Effector memory CD8-positive, alpha-beta T cell (primary cell): ENCODE results near the gene NTSR1.
A peak's percentile ranks its signal among the peaks of the same experiment; 100 is the strongest.

Experiments
- ATAC-seq: fragments of 150-1000 bp; cut with Tn5 transposase; replicated peaks from 2 replicates; pipeline ENCODE4 v1.10.0; 2021; ENCODE audit warnings: mild to moderate bottlenecking, moderate library complexity
- DNase-seq, 3 experiments: peaks; one replicate each; pipeline ENCODE4 v3.0.0; 2021
- H3K27ac Mint-ChIP-seq, 2 donors: one replicate each; pipeline ENCODE4 v1.8.0; 2022; ENCODE audit warnings: mild to moderate bottlenecking in 2 of 2, mixed read lengths in 2 of 2, moderate library complexity in 2 of 2
- H3K27me3 Mint-ChIP-seq, 2 donors: one replicate each; pipeline ENCODE4 v1.8.0; 2022; ENCODE audit warnings: mixed read lengths in 2 of 2
- H3K36me3 Mint-ChIP-seq: one replicate; pipeline ENCODE4 v1.8.0; 2022; ENCODE audit warnings: mild to moderate bottlenecking, moderate library complexity, mixed read lengths; ENCODE audit not compliant: insufficient read depth
- H3K4me1 Mint-ChIP-seq, 2 donors: one replicate each; pipeline ENCODE4 v1.8.0; 2022; ENCODE audit warnings: low read depth in 2 of 2, mixed read lengths in 2 of 2
- H3K4me3 Mint-ChIP-seq, 2 donors: one replicate each; pipeline ENCODE4 v1.8.0; 2022; ENCODE audit warnings: mild to moderate bottlenecking in 2 of 2, mixed read lengths in 2 of 2, moderate library complexity in 2 of 2
- H3K9me3 Mint-ChIP-seq, 2 donors: one replicate each; pipeline ENCODE4 v1.8.0; 2022; ENCODE audit warnings: mixed read lengths in 2 of 2

The NTSR1 gene

GRCh38 chr20:62701161-62702012 is 7.2 kb upstream of the NTSR1 start:
- Mint-ChIP-seq H3K27me3 (no peaks in the 10 kb centered on the region), H3K4me3 (no peak overlapping the region), H3K9me3 (no peaks in the 10 kb centered on the region), H3K4me1 (peaks cover 6 to 17% of the 10 kb centered on the region in 2 donors), H3K36me3 (no peaks in the 10 kb centered on the region), H3K27ac (peak overlapping the region in 1 of 2 donors; percentile 36)
- DNase-seq: no peak
- no peak for ATAC-seq

GRCh38 chr20:62702013-62702300 is 6.7 kb upstream of the NTSR1 start:
- Mint-ChIP-seq H3K4me3 (no peak overlapping the region), H3K27ac (no peak overlapping the region), H3K36me3 (no peaks in the 10 kb centered on the region), H3K4me1 (peaks cover 6 to 13% of the 10 kb centered on the region in 2 donors), H3K27me3 (peaks cover 0 to 6% of the 10 kb centered on the region in 2 donors), H3K9me3 (no peaks in the 10 kb centered on the region)
- ATAC-seq (no peak), DNase-seq (no peak)

- Mint-ChIP-seq H3K9me3 (no peaks in the 10 kb centered on the region), H3K36me3 (no peaks in the 10 kb centered on the region), H3K4me1 (peaks cover 3 to 10% of the 10 kb centered on the region in 2 donors), H3K27me3 (peaks cover 9 to 18% of the 10 kb centered on the region in 2 donors), H3K4me3 (peak overlapping the region in 1 of 2 donors; percentile 55), H3K27ac (peak overlapping the region in 1 of 2 donors; percentile 77)
- ATAC-seq: peak; percentile 47
- DNase-seq: no peak
These were observed 5.5 kb upstream of the NTSR1 start for GRCh38 chr20:62702895-62703852.

GRCh38 chr20:62703853-62704228 is 4.8 kb upstream of the NTSR1 start:
- Mint-ChIP-seq H3K36me3 (no peaks in the 10 kb centered on the region), H3K4me3 (peak overlapping the region in 1 of 2 donors; percentile 55), H3K27me3 (peaks cover 10 to 22% of the 10 kb centered on the region in 2 donors), H3K27ac (peak overlapping the region in 1 of 2 donors; percentile 77), H3K9me3 (no peaks in the 10 kb centered on the region), H3K4me1 (peaks cover 3 to 11% of the 10 kb centered on the region in 2 donors)
- DNase-seq (no peak), ATAC-seq (no peak)

GRCh38 chr20:62704341-62704948 is 4.2 kb upstream of the NTSR1 start:
- DNase-seq: no peak
- no peaks in the 10 kb centered on the region for H3K36me3 Mint-ChIP-seq

GRCh38 chr20:62705627-62706026 is 3.0 kb upstream of the NTSR1 start:
- peaks cover 3 to 11% of the 10 kb centered on the region in 2 donors for H3K4me1 Mint-ChIP-seq
- no peak overlapping the region for H3K27ac Mint-ChIP-seq
- no peak for ATAC-seq
- no peak overlapping the region for H3K4me3 Mint-ChIP-seq
- no peaks in the 10 kb centered on the region for H3K9me3 Mint-ChIP-seq
- no peak for DNase-seq
- peaks cover 23 to 36% of the 10 kb centered on the region in 2 donors for H3K27me3 Mint-ChIP-seq
- H3K36me3 Mint-ChIP-seq: no peaks in the 10 kb centered on the region

More at GRCh38 chr20:62704341-62704948, 4.2 kb upstream of the NTSR1 start:
- Mint-ChIP-seq H3K4me3 (no peak overlapping the region), H3K9me3 (no peaks in the 10 kb centered on the region), H3K27me3 (peaks cover 11 to 24% of the 10 kb centered on the region in 2 donors), H3K27ac (peak overlapping the region in 1 of 2 donors; percentile 62), H3K4me1 (peaks cover 3 to 11% of the 10 kb centered on the region in 2 donors)
- ATAC-seq: no peak

GRCh38 chr20:62706344-62706743 is 2.3 kb upstream of the NTSR1 start:
- H3K36me3 Mint-ChIP-seq: no peaks in the 10 kb centered on the region
- no peak for DNase-seq
- peaks cover 23 to 39% of the 10 kb centered on the region in 2 donors for H3K27me3 Mint-ChIP-seq
- ATAC-seq: no peak
- peaks cover 3 to 11% of the 10 kb centered on the region in 2 donors for H3K4me1 Mint-ChIP-seq
- H3K9me3 Mint-ChIP-seq: no peaks in the 10 kb centered on the region
- no peak overlapping the region for H3K4me3 Mint-ChIP-seq
- H3K27ac Mint-ChIP-seq: no peak overlapping the region

GRCh38 chr20:62706857-62707256 is 1.8 kb upstream of the NTSR1 start:
- no peaks in the 10 kb centered on the region for H3K36me3 Mint-ChIP-seq
- ATAC-seq (no peak), DNase-seq (no peak)
- H3K4me1 Mint-ChIP-seq: peaks cover 3 to 10% of the 10 kb centered on the region in 2 donors
- H3K9me3 Mint-ChIP-seq: no peaks in the 10 kb centered on the region
- H3K27me3 Mint-ChIP-seq: peaks cover 23 to 39% of the 10 kb centered on the region in 2 donors
- no peak overlapping the region for H3K27ac Mint-ChIP-seq
- no peak overlapping the region for H3K4me3 Mint-ChIP-seq

GRCh38 chr20:62707276-62707920 is 1.2 kb upstream of the NTSR1 start:
- peaks cover 23 to 39% of the 10 kb centered on the region in 2 donors for H3K27me3 Mint-ChIP-seq
- DNase-seq: no peak
- ATAC-seq: no peak
- no peaks in the 10 kb centered on the region for H3K36me3 Mint-ChIP-seq
- H3K4me3 Mint-ChIP-seq: peak overlapping the region in 1 of 2 donors; percentile 45
- H3K27ac Mint-ChIP-seq: no peak overlapping the region
- no peaks in the 10 kb centered on the region for H3K9me3 Mint-ChIP-seq
- peaks cover 3 to 10% of the 10 kb centered on the region in 2 donors for H3K4me1 Mint-ChIP-seq

GRCh38 chr20:62707921-62708521 is 615 bp upstream of the NTSR1 start:
- no peak for DNase-seq
- Mint-ChIP-seq H3K27me3 (peaks cover 23 to 39% of the 10 kb centered on the region in 2 donors), H3K36me3 (no peaks in the 10 kb centered on the region), H3K4me3 (peak overlapping the region; percentile 45 to 52), H3K27ac (no peak overlapping the region), H3K4me1 (peaks cover 3 to 10% of the 10 kb centered on the region in 2 donors), H3K9me3 (no peaks in the 10 kb centered on the region)
- peak; percentile 55 for ATAC-seq

GRCh38 chr20:62709537-62709905 is 885 bp downstream of the NTSR1 start:
- no peak for DNase-seq
- Mint-ChIP-seq H3K27me3 (peaks cover 23 to 39% of the 10 kb centered on the region in 2 donors), H3K4me3 (peak overlapping the region in 1 of 2 donors; percentile 46), H3K27ac (no peak overlapping the region), H3K9me3 (no peaks in the 10 kb centered on the region), H3K36me3 (no peaks in the 10 kb centered on the region), H3K4me1 (peaks cover 0 to 4% of the 10 kb centered on the region in 2 donors)
- ATAC-seq: no peak

GRCh38 chr20:62710221-62710885 is 1.7 kb downstream of the NTSR1 start:
- no peak overlapping the region for H3K27ac Mint-ChIP-seq
- H3K4me3 Mint-ChIP-seq: no peak overlapping the region
- H3K36me3 Mint-ChIP-seq: no peaks in the 10 kb centered on the region

More at GRCh38 chr20:62710221-62710885, 1.7 kb downstream of the NTSR1 start:
- ATAC-seq (no peak), DNase-seq (no peak)
- H3K4me1 Mint-ChIP-seq: peaks cover 3 to 9% of the 10 kb centered on the region in 2 donors
- peaks cover 23 to 39% of the 10 kb centered on the region in 2 donors for H3K27me3 Mint-ChIP-seq
- no peaks in the 10 kb centered on the region for H3K9me3 Mint-ChIP-seq
